IMR-90 (cell line): Measurements from ENCODE around the gene SMIM33. TPM values are rescaled to one million over a fixed set of nuclear protein-coding genes. Genes with fewer than 3 reads are reported as not detected.

Experiments used
- ATAC-seq: fragments of 200-7000 bp; cut with Tn5 transposase; 2 replicates; pipeline ENCODE4 v1.9.1; 2020; ENCODE audit warnings: low read depth, mild to moderate bottlenecking, moderate library complexity
- BruUV-seq: library from RNA; stranded (reverse); fragments of 400-500 nt; replicated peaks from 2 replicates; lab custom pipeline; 2021; lab: Mats Ljungman, UMichigan
- CTCF ChIA-PET: fragments of 300-600 bp; formaldehyde crosslinking; extraction: SDS; loops from one replicate; lab custom pipeline; 2021; ENCODE audit warnings: antibody characterized with exemption; lab: Yijun Ruan, JAX
- POLR2A ChIA-PET: fragments of 300-600 bp; sonication (Branson Sonifier 250); formaldehyde crosslinking; loops from one replicate; lab custom pipeline; 2022; ENCODE audit warnings: antibody characterized with exemption; ENCODE audit not compliant: unreplicated experiment; lab: Charles Lee
- DNase-seq: peaks from one replicate; pipeline ENCODE4 v3.0.0; 2013
- H2AFZ ChIP-seq: replicated peaks from 2 replicates; pipeline ENCODE3; 2013; ENCODE audit warnings: low read length, mild to moderate bottlenecking; ENCODE audit not compliant: poor library complexity
- H2AK5ac ChIP-seq: 2 replicates; pipeline ENCODE4 v1.6.1; 2013; ENCODE audit warnings: low read depth, low read length, inconsistent platforms
- H2AK9ac ChIP-seq: replicated peaks from 2 replicates; pipeline ENCODE3; 2013; ENCODE audit warnings: mild to moderate bottlenecking, low read depth, low read length, moderate library complexity; ENCODE audit not compliant: poor library complexity
- H2BK120ac ChIP-seq: 2 replicates; pipeline ENCODE4 v1.6.1; 2013; ENCODE audit warnings: low read depth, low read length, inconsistent platforms
- H2BK15ac ChIP-seq: 3 replicates; pipeline ENCODE4 v1.6.1; 2013; ENCODE audit warnings: low read depth, low read length, inconsistent platforms
- H2BK20ac ChIP-seq: 2 replicates; pipeline ENCODE4 v1.6.1; 2013; ENCODE audit warnings: low read depth, mild to moderate bottlenecking, inconsistent platforms, low read length, moderate library complexity
- H2BK5ac ChIP-seq: 2 replicates; pipeline ENCODE4 v1.6.1; 2013; ENCODE audit warnings: mild to moderate bottlenecking, low read depth, low read length, inconsistent platforms; ENCODE audit not compliant: poor library complexity, severe bottlenecking
- H3K14ac ChIP-seq: replicated peaks from 2 replicates; pipeline ENCODE4 v1.6.1; 2013; ENCODE audit warnings: low read depth, low read length, inconsistent platforms
- H3K18ac ChIP-seq: 2 replicates; pipeline ENCODE4 v1.6.1; 2013; ENCODE audit warnings: low read depth, low read length, control low read depth
- H3K23ac ChIP-seq: 2 replicates; pipeline ENCODE4 v1.6.1; 2013; ENCODE audit warnings: low read depth, low read length, inconsistent platforms
- H3K27ac ChIP-seq: 2 replicates; pipeline ENCODE4 v1.5.1; 2013; ENCODE audit warnings: mild to moderate bottlenecking, control low read depth, low read length; ENCODE audit not compliant: insufficient read depth
- H3K27me3 ChIP-seq: 2 replicates; pipeline ENCODE4 v1.6.1; 2013; ENCODE audit warnings: low read length; ENCODE audit not compliant: control insufficient read depth, insufficient read depth
- H3K36me3 ChIP-seq: 2 replicates; pipeline ENCODE4 v1.6.1; 2013; ENCODE audit warnings: low read length, mixed read lengths; ENCODE audit not compliant: control insufficient read depth, insufficient read depth
- H3K4ac ChIP-seq: 2 replicates; pipeline ENCODE4 v1.6.1; 2013; ENCODE audit warnings: low read depth, low read length, inconsistent platforms
- H3K4me1 ChIP-seq: 2 replicates; pipeline ENCODE4 v1.6.1; 2013; ENCODE audit warnings: low read length, mixed read lengths; ENCODE audit not compliant: control insufficient read depth, insufficient read depth
- H3K4me2 ChIP-seq: 2 replicates; pipeline ENCODE4 v1.6.1; 2013; ENCODE audit warnings: low read depth, mild to moderate bottlenecking, control low read depth, low read length, moderate library complexity
- H3K4me3 ChIP-seq: 2 replicates; pipeline ENCODE4 v1.5.1; 2013; ENCODE audit warnings: low read depth, mild to moderate bottlenecking, control low read depth, low read length, moderate library complexity; ENCODE audit not compliant: insufficient read depth
- H3K56ac ChIP-seq: 2 replicates; pipeline ENCODE4 v1.6.1; 2013; ENCODE audit warnings: low read length, inconsistent platforms; ENCODE audit not compliant: insufficient read depth; ENCODE audit errors: extremely low read depth
- H3K79me1 ChIP-seq, 2 experiments: 2 replicates each; pipeline ENCODE4 v1.6.1; 2013; ENCODE audit warnings: low read length in 2 of 2, inconsistent platforms in 1 of 2, low read depth in 1 of 2
- H3K9ac ChIP-seq: 2 replicates; pipeline ENCODE4 v1.6.1; 2013; ENCODE audit warnings: low read depth, low read length, control low read depth
- H3K9me1 ChIP-seq: 2 replicates; pipeline ENCODE4 v1.6.1; 2013; ENCODE audit warnings: low read length, inconsistent platforms; ENCODE audit not compliant: insufficient read depth
- H3K9me3 ChIP-seq: 2 replicates; pipeline ENCODE4 v1.6.1; 2013; ENCODE audit warnings: low read length; ENCODE audit not compliant: control insufficient read depth, insufficient read depth
- H4K20me1 ChIP-seq: 2 replicates; pipeline ENCODE4 v1.6.1; 2013; ENCODE audit warnings: low read length, inconsistent platforms; ENCODE audit not compliant: insufficient read depth
- H4K5ac ChIP-seq: 2 replicates; pipeline ENCODE4 v1.6.1; 2013; ENCODE audit warnings: mild to moderate bottlenecking, low read depth, low read length, control low read depth
- H4K8ac ChIP-seq, 2 experiments: 2 replicates each; pipeline ENCODE4 v1.6.1; 2013; ENCODE audit warnings: low read depth in 2 of 2, low read length in 2 of 2, control low read depth in 1 of 2, inconsistent platforms in 1 of 2
- H4K91ac ChIP-seq: 2 replicates; pipeline ENCODE4 v1.6.1; 2013; ENCODE audit warnings: low read depth, low read length, inconsistent platforms; ENCODE audit not compliant: insufficient read depth
- FOS ChIP-seq: fragments of 150-350 bp; IDR thresholded peaks from 2 replicates; pipeline ENCODE4 v1.6.1; 2016; ENCODE audit warnings: low read depth, low read length
- MXI1 ChIP-seq: IDR thresholded peaks from 2 replicates; pipeline ENCODE4 v1.6.1; 2012; ENCODE audit warnings: low read depth, mild to moderate bottlenecking, low read length, moderate library complexity, borderline replicate concordance
- NFE2L2 ChIP-seq: fragments of 150-350 bp; IDR thresholded peaks from 2 replicates; pipeline ENCODE4 v1.6.1; 2016; ENCODE audit warnings: low read depth, mild to moderate bottlenecking, low read length
- RCOR1 ChIP-seq: IDR thresholded peaks from 2 replicates; pipeline ENCODE4 v1.6.1; 2012; ENCODE audit warnings: mild to moderate bottlenecking, low read length, improper control_type of control experiment; ENCODE audit not compliant: insufficient replicate concordance
- RFX5 ChIP-seq: IDR thresholded peaks from 2 replicates; pipeline ENCODE4 v1.8.0; 2012; ENCODE audit warnings: low read depth, mild to moderate bottlenecking, low read length, moderate library complexity
- WGBS, 2 experiments: methylation state at CpG; one replicate each; pipeline versions ENCODE4 v1.1.5 to v1.1.7; 2013; ENCODE audit warnings: missing lambda C conversion rate in 2 of 2; ENCODE audit not compliant: insufficient read length in 1 of 2; ENCODE audit errors: extremely low coverage in 2 of 2; 5-methylcytosine and 5-hydroxymethylcytosine counted together
- dilution Hi-C: fragments of 300-500 bp; cut with HindIII; formaldehyde crosslinking; loops from one replicate; pipeline ENCODE4 v1.14.3; 2018; ENCODE audit warnings: low sequenced_read_pairs; ENCODE audit not compliant: unreplicated experiment
- in situ Hi-C: fragments of 300-500 bp; cut with MboI; formaldehyde crosslinking; loops from 3 replicates; pipeline ENCODE4 v1.14.3; 2019; ENCODE audit warnings: low sequenced_read_pairs, inconsistent platforms, mixed read lengths
- intact Hi-C: fragments of 100-400 bp; cut with micrococcal nuclease; formaldehyde crosslinking; loops from 2 replicates; pipeline ENCODE4 v1.10.0; 2022
- polyA plus RNA-seq, 3 experiments: library from polyadenylated mRNA; depleted of rRNA; stranded (reverse); fragments of >200 nt; gene quantifications; 2 replicates each; pipeline ENCODE4 v1.2.3, GENCODE V29; 2012; ENCODE audit warnings: low replicate concordance in 1 of 3
- total RNA-seq: library from RNA; depleted of rRNA; stranded (reverse); fragments of >200 nt; gene quantifications from 2 replicates; pipeline ENCODE4 v1.2.3, GENCODE V29; 2012
- TF ChIP-seq, protein P1 (sequence below): fragments of 150-350 bp; IDR thresholded peaks from 2 replicates; pipeline ENCODE4 v1.6.1; 2016; ENCODE audit warnings: low read depth, mild to moderate bottlenecking, low read length, moderate library complexity, borderline replicate concordance

The SMIM33 gene
- total and polyA plus RNA-seq, 2 of the 4 experiments (the other 2 are of a cell fraction) = not detected

DNA sequence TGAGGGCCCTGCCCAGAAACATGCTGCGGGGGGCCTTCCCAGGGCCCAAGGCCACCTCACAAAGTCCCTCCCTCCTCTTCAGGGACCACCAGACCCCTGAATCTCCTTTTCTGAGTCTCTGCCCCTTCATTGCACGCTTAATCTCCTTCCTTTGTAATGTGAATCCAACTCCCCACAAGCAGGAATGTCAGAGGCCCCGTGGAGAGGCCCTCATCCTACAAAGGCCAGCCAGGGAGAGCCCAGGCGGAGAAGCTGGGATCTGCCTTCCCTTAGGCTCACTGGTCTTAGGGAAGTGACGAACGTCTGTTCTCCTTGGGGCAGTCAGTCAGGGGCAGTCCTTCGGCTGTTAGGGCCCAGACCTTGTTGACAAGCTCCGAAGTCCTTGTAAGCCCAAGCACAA, 2.3 kb downstream of the SMIM33 start:
- H3K27ac ChIP-seq = no peak overlapping the region
- CTCF ChIA-PET = no interaction called here

More for the DNA sequence above, 2.3 kb downstream of the SMIM33 start:
- Histone ChIP-seq H3K4me2 (0 out of 2 replicates have a peak overlapping the region, but pooled peaks have one; percentile 12), H3K4me1 (peaks cover 27% of the 10 kb centered on the region), H3K9me1 (peaks cover 24% of the 10 kb centered on the region), H3K9me3 (no peaks in the 10 kb centered on the region), H4K8ac (peak overlapping the region; percentile 51 to 58; a peak in 2 of 4 replicates), H2AFZ (peak overlapping the region; percentile 49), H3K14ac (peak overlapping the region; percentile 55), H3K9ac (no peak overlapping the region), H2AK9ac (peak overlapping the region; percentile 67), H3K79me1 (peaks cover 3 to 22% of the 10 kb centered on the region in 2 experiments; a peak in 2 of 4 replicates), H2BK15ac (no peak overlapping the region), H2BK5ac (no peak overlapping the region), H4K91ac (0 out of 2 replicates have a peak overlapping the region, but pooled peaks have one; percentile 46), H3K36me3 (peaks cover 14% of the 10 kb centered on the region), H3K27me3 (no peaks in the 10 kb centered on the region), H2BK120ac (peak overlapping the region; percentile 67; the same call in 1 of the 2 replicates), H3K4ac (peak overlapping the region; percentile 80), H4K20me1 (no peaks in the 10 kb centered on the region; the same call in 1 of the 2 replicates), H4K5ac (peak overlapping the region; percentile 78), H2BK20ac (peak overlapping the region; percentile 51), H3K18ac (peak overlapping the region; percentile 39; the same call in 1 of the 2 replicates), H3K23ac (no peak overlapping the region), H2AK5ac (peak overlapping the region; percentile 75; the same call in 1 of the 2 replicates), H3K56ac (no peak overlapping the region), H3K4me3 (no peak overlapping the region)
- POLR2A ChIA-PET = no interaction called here
- BruUV-seq = no TSS peak
- intact Hi-C loops (no loop called here), in situ Hi-C loops (no loop called here), dilution Hi-C loops (no loop called here)
- no peak for ATAC-seq
- DNase-seq = no peak
- no peak for TF ChIP-seq MXI1
- TF ChIP-seq, protein P1, sequence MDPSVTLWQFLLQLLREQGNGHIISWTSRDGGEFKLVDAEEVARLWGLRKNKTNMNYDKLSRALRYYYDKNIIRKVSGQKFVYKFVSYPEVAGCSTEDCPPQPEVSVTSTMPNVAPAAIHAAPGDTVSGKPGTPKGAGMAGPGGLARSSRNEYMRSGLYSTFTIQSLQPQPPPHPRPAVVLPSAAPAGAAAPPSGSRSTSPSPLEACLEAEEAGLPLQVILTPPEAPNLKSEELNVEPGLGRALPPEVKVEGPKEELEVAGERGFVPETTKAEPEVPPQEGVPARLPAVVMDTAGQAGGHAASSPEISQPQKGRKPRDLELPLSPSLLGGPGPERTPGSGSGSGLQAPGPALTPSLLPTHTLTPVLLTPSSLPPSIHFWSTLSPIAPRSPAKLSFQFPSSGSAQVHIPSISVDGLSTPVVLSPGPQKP = no peak
- TF ChIP-seq RFX5 = no peak
- TF ChIP-seq RCOR1 = no peak
- TF ChIP-seq NFE2L2 = no peak
- no peak for TF ChIP-seq FOS
- 90% methylated on average over 2 of the region's 8 CpGs; no CpG with 5 or more reads in 1 of the 2 experiments for WGBS, 2 experiments
